SU-DHL-6 (cell line): ENCODE data around the gene GNAI1.

ENCODE experiments used
- H2AFZ ChIP-seq: fragments of 200-600 bp; sonication (generic); 2 replicates; pipeline ENCODE4 v1.6.1; 2014; ENCODE audit warnings: low read depth, mild to moderate bottlenecking, moderate library complexity, mixed read lengths, antibody characterized with exemption, low read length; ENCODE audit not compliant: severe bottlenecking
- H3F3A ChIP-seq: fragments of 200-600 bp; shearing (Covaris generic); 2 replicates; pipeline ENCODE4 v1.6.0; 2016; ENCODE audit warnings: antibody characterized with exemption, mild to moderate bottlenecking; ENCODE audit not compliant: insufficient read depth
- H3K27ac ChIP-seq: fragments of 200-600 bp; sonication (generic); 2 replicates; pipeline ENCODE4 v1.5.1; 2016; ENCODE audit warnings: low read depth, mild to moderate bottlenecking, low read length, moderate library complexity, mixed read lengths
- H3K27me3 ChIP-seq: fragments of 200-600 bp; sonication (generic), shearing (Covaris generic); 2 replicates; pipeline ENCODE4 v1.6.0; 2014; ENCODE audit warnings: mild to moderate bottlenecking, low read length
- H3K36me3 ChIP-seq: fragments of 200-600 bp; sonication (generic); 2 replicates; pipeline ENCODE4 v1.6.1; 2014; ENCODE audit warnings: mild to moderate bottlenecking, low read length, mixed read lengths
- H3K4me2 ChIP-seq: fragments of 300-600, 200-600 bp; shearing (Covaris generic), sonication (generic); 2 replicates; pipeline ENCODE4 v1.6.0; 2014; ENCODE audit warnings: low read length, low read depth, mild to moderate bottlenecking; ENCODE audit not compliant: poor library complexity, severe bottlenecking
- H3K4me3 ChIP-seq: fragments of 200-600 bp; sonication (generic); 2 replicates; pipeline ENCODE4 v1.5.1; 2014; ENCODE audit warnings: antibody characterized with exemption, low read length, mild to moderate bottlenecking, mixed read lengths; ENCODE audit not compliant: insufficient read depth, poor library complexity, severe bottlenecking
- H3K79me2 ChIP-seq: fragments of 200-600 bp; sonication (generic); 2 replicates; pipeline ENCODE4 v1.6.1; 2014; ENCODE audit warnings: mild to moderate bottlenecking, low read length, moderate library complexity; ENCODE audit not compliant: insufficient read depth
- H3K9ac ChIP-seq: fragments of 200-600 bp; sonication (generic); 2 replicates; pipeline ENCODE4 v1.7.0; 2014; ENCODE audit warnings: mild to moderate bottlenecking, low read length
- H3K9me2 ChIP-seq: fragments of 200-600 bp; sonication (generic); replicated peaks from 2 replicates; pipeline ENCODE4 v1.6.1; 2014; ENCODE audit warnings: low read length; ENCODE audit not compliant: insufficient read depth
- H3K9me3 ChIP-seq: fragments of 200-600 bp; sonication (generic); 2 replicates; pipeline ENCODE4 v1.6.1; 2014; ENCODE audit warnings: low read length, mixed read lengths; ENCODE audit not compliant: insufficient read depth
- H4K20me1 ChIP-seq: fragments of 200-600 bp; sonication (generic); 2 replicates; pipeline ENCODE4 v1.6.1; 2014; ENCODE audit warnings: low read depth, mild to moderate bottlenecking, antibody characterized with exemption, low read length, moderate library complexity, mixed read lengths
- EZH2phosphoT487 ChIP-seq: fragments of 200-600 bp; sonication (generic), shearing (Covaris generic); conservative IDR thresholded peaks from 2 replicates; pipeline ENCODE4 v1.6.1; 2018; ENCODE audit warnings: mild to moderate bottlenecking, antibody characterized with exemption, low read length, moderate library complexity, mixed read lengths
- TF ChIP-seq, protein P1 (sequence below): fragments of 200-600 bp; sonication (generic); IDR thresholded peaks from one replicate; pipeline ENCODE4 v1.5.1; 2017; ENCODE audit warnings: antibody characterized with exemption, mild to moderate bottlenecking, low read length, moderate library complexity; ENCODE audit not compliant: insufficient read depth, poor library complexity, severe bottlenecking

The GNAI1 gene

DNA sequence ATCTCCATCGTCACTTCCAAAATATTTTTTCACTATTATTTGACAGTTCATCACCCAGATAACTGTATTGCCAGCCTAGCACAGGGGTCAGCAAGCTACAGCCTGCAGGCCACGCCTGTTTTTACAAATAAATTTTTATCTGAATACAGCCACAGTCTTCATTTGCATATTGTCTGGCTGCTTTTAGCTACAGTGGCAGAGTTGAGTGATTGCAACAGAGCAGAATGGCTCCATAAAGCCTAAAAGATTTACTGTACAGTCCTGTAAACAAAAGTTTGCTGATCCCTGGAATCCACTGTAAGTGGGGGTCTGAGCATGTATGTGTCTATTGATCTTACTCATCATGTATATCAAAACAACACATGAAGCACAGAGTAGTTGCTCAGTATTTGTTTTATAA is 45.9 kb upstream of the GNAI1 start:
- Histone ChIP-seq H4K20me1 (no peaks in the 10 kb centered on the region), H3K9me3 (no peaks in the 10 kb centered on the region; the same call in 1 of the 2 replicates), H3K36me3 (no peaks in the 10 kb centered on the region), H3K9ac (no peak overlapping the region), H3K4me3 (no peak overlapping the region), H3K4me2 (no peak overlapping the region), H3K79me2 (no peaks in the 10 kb centered on the region), H3F3A (no peaks in the 10 kb centered on the region), H3K27ac (no peak overlapping the region), H3K27me3 (no peaks in the 10 kb centered on the region), H3K9me2 (no peaks in the 10 kb centered on the region), H2AFZ (no peak overlapping the region)
- TF ChIP-seq EZH2phosphoT487 = no peak
- TF ChIP-seq, protein P1, sequence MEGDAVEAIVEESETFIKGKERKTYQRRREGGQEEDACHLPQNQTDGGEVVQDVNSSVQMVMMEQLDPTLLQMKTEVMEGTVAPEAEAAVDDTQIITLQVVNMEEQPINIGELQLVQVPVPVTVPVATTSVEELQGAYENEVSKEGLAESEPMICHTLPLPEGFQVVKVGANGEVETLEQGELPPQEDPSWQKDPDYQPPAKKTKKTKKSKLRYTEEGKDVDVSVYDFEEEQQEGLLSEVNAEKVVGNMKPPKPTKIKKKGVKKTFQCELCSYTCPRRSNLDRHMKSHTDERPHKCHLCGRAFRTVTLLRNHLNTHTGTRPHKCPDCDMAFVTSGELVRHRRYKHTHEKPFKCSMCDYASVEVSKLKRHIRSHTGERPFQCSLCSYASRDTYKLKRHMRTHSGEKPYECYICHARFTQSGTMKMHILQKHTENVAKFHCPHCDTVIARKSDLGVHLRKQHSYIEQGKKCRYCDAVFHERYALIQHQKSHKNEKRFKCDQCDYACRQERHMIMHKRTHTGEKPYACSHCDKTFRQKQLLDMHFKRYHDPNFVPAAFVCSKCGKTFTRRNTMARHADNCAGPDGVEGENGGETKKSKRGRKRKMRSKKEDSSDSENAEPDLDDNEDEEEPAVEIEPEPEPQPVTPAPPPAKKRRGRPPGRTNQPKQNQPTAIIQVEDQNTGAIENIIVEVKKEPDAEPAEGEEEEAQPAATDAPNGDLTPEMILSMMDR = no peak

DNA sequence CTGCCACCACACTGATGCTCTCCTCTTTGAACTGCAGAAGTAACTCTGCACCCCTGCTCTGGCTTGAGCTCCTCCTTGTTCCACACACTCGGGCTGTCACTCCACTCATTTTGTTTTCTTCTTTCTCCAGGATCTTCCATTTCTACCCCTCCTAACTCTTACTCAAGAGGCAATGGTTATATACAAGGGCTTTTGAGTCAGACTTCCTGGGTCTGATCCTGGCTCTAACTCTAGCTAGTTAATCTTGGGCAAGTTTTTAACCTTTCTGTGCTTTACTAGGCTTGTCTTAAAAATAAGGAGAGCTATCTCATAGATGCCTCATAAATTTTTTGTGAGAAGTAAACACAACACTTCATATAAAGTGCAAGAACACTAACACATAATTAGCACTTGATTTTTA is 45.3 kb upstream of the GNAI1 start:
- H3K9me2 ChIP-seq = no peaks in the 10 kb centered on the region
- no peak overlapping the region for H3K4me2 ChIP-seq
- no peak overlapping the region for H3K27ac ChIP-seq
- no peaks in the 10 kb centered on the region; the same call in 1 of the 2 replicates for H3K9me3 ChIP-seq
- H3K79me2 ChIP-seq = no peaks in the 10 kb centered on the region
- H4K20me1 ChIP-seq = no peaks in the 10 kb centered on the region
- no peak overlapping the region for H3K4me3 ChIP-seq
- H3F3A ChIP-seq = no peaks in the 10 kb centered on the region
- H2AFZ ChIP-seq = no peak overlapping the region
- H3K36me3 ChIP-seq = no peaks in the 10 kb centered on the region
- TF ChIP-seq, protein P1 = no peak
- TF ChIP-seq EZH2phosphoT487 = no peak
- H3K9ac ChIP-seq = no peak overlapping the region
- H3K27me3 ChIP-seq = no peaks in the 10 kb centered on the region

- Histone ChIP-seq H3F3A (no peaks in the 10 kb centered on the region), H3K9me2 (no peaks in the 10 kb centered on the region), H3K36me3 (no peaks in the 10 kb centered on the region), H3K27ac (no peak overlapping the region), H4K20me1 (no peaks in the 10 kb centered on the region), H2AFZ (no peak overlapping the region), H3K9ac (no peak overlapping the region), H3K79me2 (no peaks in the 10 kb centered on the region), H3K27me3 (no peaks in the 10 kb centered on the region), H3K4me3 (no peak overlapping the region), H3K4me2 (no peak overlapping the region), H3K9me3 (no peaks in the 10 kb centered on the region)
- TF ChIP-seq EZH2phosphoT487 = no peak
- TF ChIP-seq, protein P1 = no peak
Observed at GRCh38 chr7:80093349-80093748, 41.3 kb upstream of the GNAI1 start.
